IMR-90 (cell line): ENCODE results near the gene NECTIN4. TPM values are rescaled to one million over a fixed set of nuclear protein-coding genes. Genes with fewer than 3 reads are reported as not detected.

Experiments
- ATAC-seq: fragments of 200-7000 bp; cut with Tn5 transposase; 2 replicates; pipeline ENCODE4 v1.9.1; 2020; ENCODE audit warnings: low read depth, mild to moderate bottlenecking, moderate library complexity
- BruUV-seq: library from RNA; stranded (reverse); fragments of 400-500 nt; replicated peaks from 2 replicates; lab custom pipeline; 2021; lab: Mats Ljungman, UMichigan
- CTCF ChIA-PET: fragments of 300-600 bp; formaldehyde crosslinking; extraction: SDS; loops from one replicate; lab custom pipeline; 2021; ENCODE audit warnings: antibody characterized with exemption; lab: Yijun Ruan, JAX
- POLR2A ChIA-PET: fragments of 300-600 bp; sonication (Branson Sonifier 250); formaldehyde crosslinking; loops from one replicate; lab custom pipeline; 2022; ENCODE audit warnings: antibody characterized with exemption; ENCODE audit not compliant: unreplicated experiment; lab: Charles Lee
- DNase-seq: peaks from one replicate; pipeline ENCODE4 v3.0.0; 2013
- H2AFZ ChIP-seq: replicated peaks from 2 replicates; pipeline ENCODE3; 2013; ENCODE audit warnings: low read length, mild to moderate bottlenecking; ENCODE audit not compliant: poor library complexity
- H2AK5ac ChIP-seq: 2 replicates; pipeline ENCODE4 v1.6.1; 2013; ENCODE audit warnings: low read depth, low read length, inconsistent platforms
- H2AK9ac ChIP-seq: replicated peaks from 2 replicates; pipeline ENCODE3; 2013; ENCODE audit warnings: mild to moderate bottlenecking, low read depth, low read length, moderate library complexity; ENCODE audit not compliant: poor library complexity
- H2BK120ac ChIP-seq: 2 replicates; pipeline ENCODE4 v1.6.1; 2013; ENCODE audit warnings: low read depth, low read length, inconsistent platforms
- H2BK15ac ChIP-seq: 3 replicates; pipeline ENCODE4 v1.6.1; 2013; ENCODE audit warnings: low read depth, low read length, inconsistent platforms
- H2BK20ac ChIP-seq: 2 replicates; pipeline ENCODE4 v1.6.1; 2013; ENCODE audit warnings: low read depth, mild to moderate bottlenecking, inconsistent platforms, low read length, moderate library complexity
- H2BK5ac ChIP-seq: 2 replicates; pipeline ENCODE4 v1.6.1; 2013; ENCODE audit warnings: mild to moderate bottlenecking, low read depth, low read length, inconsistent platforms; ENCODE audit not compliant: poor library complexity, severe bottlenecking
- H3K14ac ChIP-seq: replicated peaks from 2 replicates; pipeline ENCODE4 v1.6.1; 2013; ENCODE audit warnings: low read depth, low read length, inconsistent platforms
- H3K18ac ChIP-seq: 2 replicates; pipeline ENCODE4 v1.6.1; 2013; ENCODE audit warnings: low read depth, low read length, control low read depth
- H3K23ac ChIP-seq: 2 replicates; pipeline ENCODE4 v1.6.1; 2013; ENCODE audit warnings: low read depth, low read length, inconsistent platforms
- H3K27ac ChIP-seq: 2 replicates; pipeline ENCODE4 v1.5.1; 2013; ENCODE audit warnings: mild to moderate bottlenecking, control low read depth, low read length; ENCODE audit not compliant: insufficient read depth
- H3K27me3 ChIP-seq: 2 replicates; pipeline ENCODE4 v1.6.1; 2013; ENCODE audit warnings: low read length; ENCODE audit not compliant: control insufficient read depth, insufficient read depth
- H3K36me3 ChIP-seq: 2 replicates; pipeline ENCODE4 v1.6.1; 2013; ENCODE audit warnings: low read length, mixed read lengths; ENCODE audit not compliant: control insufficient read depth, insufficient read depth
- H3K4ac ChIP-seq: 2 replicates; pipeline ENCODE4 v1.6.1; 2013; ENCODE audit warnings: low read depth, low read length, inconsistent platforms
- H3K4me1 ChIP-seq: 2 replicates; pipeline ENCODE4 v1.6.1; 2013; ENCODE audit warnings: low read length, mixed read lengths; ENCODE audit not compliant: control insufficient read depth, insufficient read depth
- H3K4me2 ChIP-seq: 2 replicates; pipeline ENCODE4 v1.6.1; 2013; ENCODE audit warnings: low read depth, mild to moderate bottlenecking, control low read depth, low read length, moderate library complexity
- H3K4me3 ChIP-seq: 2 replicates; pipeline ENCODE4 v1.5.1; 2013; ENCODE audit warnings: low read depth, mild to moderate bottlenecking, control low read depth, low read length, moderate library complexity; ENCODE audit not compliant: insufficient read depth
- H3K56ac ChIP-seq: 2 replicates; pipeline ENCODE4 v1.6.1; 2013; ENCODE audit warnings: low read length, inconsistent platforms; ENCODE audit not compliant: insufficient read depth; ENCODE audit errors: extremely low read depth
- H3K79me1 ChIP-seq, 2 experiments: 2 replicates each; pipeline ENCODE4 v1.6.1; 2013; ENCODE audit warnings: low read length in 2 of 2, inconsistent platforms in 1 of 2, low read depth in 1 of 2
- H3K9ac ChIP-seq: 2 replicates; pipeline ENCODE4 v1.6.1; 2013; ENCODE audit warnings: low read depth, low read length, control low read depth
- H3K9me1 ChIP-seq: 2 replicates; pipeline ENCODE4 v1.6.1; 2013; ENCODE audit warnings: low read length, inconsistent platforms; ENCODE audit not compliant: insufficient read depth
- H3K9me3 ChIP-seq: 2 replicates; pipeline ENCODE4 v1.6.1; 2013; ENCODE audit warnings: low read length; ENCODE audit not compliant: control insufficient read depth, insufficient read depth
- H4K20me1 ChIP-seq: 2 replicates; pipeline ENCODE4 v1.6.1; 2013; ENCODE audit warnings: low read length, inconsistent platforms; ENCODE audit not compliant: insufficient read depth
- H4K5ac ChIP-seq: 2 replicates; pipeline ENCODE4 v1.6.1; 2013; ENCODE audit warnings: mild to moderate bottlenecking, low read depth, low read length, control low read depth
- H4K8ac ChIP-seq, 2 experiments: 2 replicates each; pipeline ENCODE4 v1.6.1; 2013; ENCODE audit warnings: low read depth in 2 of 2, low read length in 2 of 2, control low read depth in 1 of 2, inconsistent platforms in 1 of 2
- H4K91ac ChIP-seq: 2 replicates; pipeline ENCODE4 v1.6.1; 2013; ENCODE audit warnings: low read depth, low read length, inconsistent platforms; ENCODE audit not compliant: insufficient read depth
- BHLHE40 ChIP-seq: fragments of 150-350 bp; IDR thresholded peaks from 2 replicates; pipeline ENCODE4 v1.6.1; 2016; ENCODE audit warnings: mild to moderate bottlenecking, low read depth, low read length
- CEBPB ChIP-seq: IDR thresholded peaks from 2 replicates; pipeline ENCODE4 v1.6.1; 2012; ENCODE audit warnings: low read depth, low read length, improper control_type of control experiment
- CHD1 ChIP-seq: IDR thresholded peaks from 2 replicates; pipeline ENCODE4 v1.6.1; 2012; ENCODE audit warnings: low read depth, low read length, improper control_type of control experiment
- CTCF ChIP-seq: conservative IDR thresholded peaks from 2 replicates; pipeline ENCODE4 v1.5.1; 2012; ENCODE audit warnings: mild to moderate bottlenecking, low read depth, low read length, improper control_type of control experiment
- ELK1 ChIP-seq: fragments of 150-350 bp; IDR thresholded peaks from 2 replicates; pipeline ENCODE4 v1.6.1; 2016; ENCODE audit warnings: low read depth, mild to moderate bottlenecking, low read length, moderate library complexity, borderline replicate concordance
- FOS ChIP-seq: fragments of 150-350 bp; IDR thresholded peaks from 2 replicates; pipeline ENCODE4 v1.6.1; 2016; ENCODE audit warnings: low read depth, low read length
- MAFK ChIP-seq: IDR thresholded peaks from 2 replicates; pipeline ENCODE4 v1.6.1; 2012; ENCODE audit warnings: low read depth, low read length, improper control_type of control experiment
- MAZ ChIP-seq: IDR thresholded peaks from 2 replicates; pipeline ENCODE4 v1.6.1; 2012; ENCODE audit warnings: low read depth, mild to moderate bottlenecking, low read length, improper control_type of control experiment, moderate library complexity, borderline replicate concordance
- MXI1 ChIP-seq: IDR thresholded peaks from 2 replicates; pipeline ENCODE4 v1.6.1; 2012; ENCODE audit warnings: low read depth, mild to moderate bottlenecking, low read length, moderate library complexity, borderline replicate concordance
- NFE2L2 ChIP-seq: fragments of 150-350 bp; IDR thresholded peaks from 2 replicates; pipeline ENCODE4 v1.6.1; 2016; ENCODE audit warnings: low read depth, mild to moderate bottlenecking, low read length
- POLR2A ChIP-seq: IDR thresholded peaks from 2 replicates; pipeline ENCODE4 v1.6.1; 2012; ENCODE audit warnings: mild to moderate bottlenecking, low read depth, low read length
- RAD21 ChIP-seq: IDR thresholded peaks from 2 replicates; pipeline ENCODE4 v1.6.1; 2012; ENCODE audit warnings: low read length, improper control_type of control experiment
- RCOR1 ChIP-seq: IDR thresholded peaks from 2 replicates; pipeline ENCODE4 v1.6.1; 2012; ENCODE audit warnings: mild to moderate bottlenecking, low read length, improper control_type of control experiment; ENCODE audit not compliant: insufficient replicate concordance
- RFX5 ChIP-seq: IDR thresholded peaks from 2 replicates; pipeline ENCODE4 v1.8.0; 2012; ENCODE audit warnings: low read depth, mild to moderate bottlenecking, low read length, moderate library complexity
- SMC3 ChIP-seq: fragments of 150-350 bp; IDR thresholded peaks from 2 replicates; pipeline ENCODE4 v1.6.1; 2016; ENCODE audit warnings: low read depth, mild to moderate bottlenecking, antibody characterized with exemption, low read length, moderate library complexity
- USF2 ChIP-seq: fragments of 150-350 bp; IDR thresholded peaks from 2 replicates; pipeline ENCODE4 v1.6.1; 2017; ENCODE audit warnings: mild to moderate bottlenecking, antibody characterized with exemption, low read length, low read depth
- WGBS, 2 experiments: methylation state at CpG; one replicate each; pipeline versions ENCODE4 v1.1.5 to v1.1.7; 2013; ENCODE audit warnings: missing lambda C conversion rate in 2 of 2; ENCODE audit not compliant: insufficient read length in 1 of 2; ENCODE audit errors: extremely low coverage in 2 of 2; 5-methylcytosine and 5-hydroxymethylcytosine counted together
- dilution Hi-C: fragments of 300-500 bp; cut with HindIII; formaldehyde crosslinking; loops from one replicate; pipeline ENCODE4 v1.14.3; 2018; ENCODE audit warnings: low sequenced_read_pairs; ENCODE audit not compliant: unreplicated experiment
- in situ Hi-C: fragments of 300-500 bp; cut with MboI; formaldehyde crosslinking; loops from 3 replicates; pipeline ENCODE4 v1.14.3; 2019; ENCODE audit warnings: low sequenced_read_pairs, inconsistent platforms, mixed read lengths
- intact Hi-C: fragments of 100-400 bp; cut with micrococcal nuclease; formaldehyde crosslinking; loops from 2 replicates; pipeline ENCODE4 v1.10.0; 2022
- polyA plus RNA-seq, 3 experiments: library from polyadenylated mRNA; depleted of rRNA; stranded (reverse); fragments of >200 nt; gene quantifications; 2 replicates each; pipeline ENCODE4 v1.2.3, GENCODE V29; 2012; ENCODE audit warnings: low replicate concordance in 1 of 3
- total RNA-seq: library from RNA; depleted of rRNA; stranded (reverse); fragments of >200 nt; gene quantifications from 2 replicates; pipeline ENCODE4 v1.2.3, GENCODE V29; 2012

The NECTIN4 gene
- total and polyA plus RNA-seq, 2 of the 4 experiments (the other 2 are of a cell fraction) = 0.18 to 0.24 TPM

- TF ChIP-seq SMC3 (no peak), RFX5 (no peak), MAZ (no peak), CHD1 (no peak), USF2 (no peak), CEBPB (no peak), NFE2L2 (no peak), ELK1 (no peak), POLR2A (no peak), CTCF (no peak), FOS (no peak), RAD21 (no peak), MAFK (no peak), RCOR1 (no peak), MXI1 (no peak), BHLHE40 (no peak)
- H3K27ac ChIP-seq = no peak overlapping the region
- no peak overlapping the region for H3K4me3 ChIP-seq
- no peak overlapping the region for H3K4me2 ChIP-seq
- H3K4ac ChIP-seq = no peak overlapping the region
- H3K36me3 ChIP-seq = no peaks in the 10 kb centered on the region
- no peak overlapping the region for H3K9ac ChIP-seq
- no peaks in the 10 kb centered on the region for H3K4me1 ChIP-seq
- no peak for DNase-seq
- dilution Hi-C loops = no loop called here
- no peak overlapping the region for H2BK120ac ChIP-seq
- in situ Hi-C loops = no loop called here
- no TSS peak for BruUV-seq
- no peaks in the 10 kb centered on the region; the same call in 1 of the 2 replicates for H4K20me1 ChIP-seq
- H3K23ac ChIP-seq = no peak overlapping the region
- 100% methylated on average over 1 of the region's 1 CpG; no CpG with 5 or more reads in 1 of the 2 experiments for WGBS, 2 experiments
- H2BK20ac ChIP-seq = no peak overlapping the region
- H4K91ac ChIP-seq = no peak overlapping the region
- no peak overlapping the region for H3K56ac ChIP-seq
- no peak for ATAC-seq
- intact Hi-C loops = loop anchor here (2.0 kb wide), 1 partner anchor 412 kb away; no protein-coding TSS in a partner anchor
- H3K79me1 ChIP-seq = peaks cover 11 to 36% of the 10 kb centered on the region in 2 experiments; a peak in 3 of 4 replicates
- ChIA-PET CTCF (no interaction called here), POLR2A (no interaction called here)
- H2AK5ac ChIP-seq = no peak overlapping the region
- no peak overlapping the region for H4K8ac ChIP-seq
- H2AFZ ChIP-seq = no peak overlapping the region
- H3K9me1 ChIP-seq = no peaks in the 10 kb centered on the region; the same call in 1 of the 2 replicates
- no peak overlapping the region for H3K18ac ChIP-seq
- H3K27me3 ChIP-seq = no peaks in the 10 kb centered on the region
- no peak overlapping the region for H3K14ac ChIP-seq
- H2BK5ac ChIP-seq = no peak overlapping the region
- H2BK15ac ChIP-seq = no peak overlapping the region
- no peak overlapping the region for H2AK9ac ChIP-seq
- no peaks in the 10 kb centered on the region for H3K9me3 ChIP-seq
- H4K5ac ChIP-seq = no peak overlapping the region
Measured at GRCh38 chr1:161138431-161138830, 49.1 kb upstream of the NECTIN4 start.
